ENCODE data around the gene NUDT1. TPM values are rescaled to one million over a fixed set of nuclear protein-coding genes. Genes with fewer than 3 reads are reported as not detected.

The NUDT1 gene
- total RNA-seq, 1 experiment from 2014 or later: 100 TPM

- ATAC-seq (peak; percentile 19), DNase-seq (ENCODE audit: low spot score) (no peak)
- Mint-ChIP-seq H3K27ac (no peak overlapping the region; the same call in 1 of the 2 replicates), H3K9me3 (no peaks in the 10 kb centered on the region), H3K27me3 (ENCODE audit: low read depth) (no peaks in the 10 kb centered on the region), H3K36me3 (peaks cover 24% of the 10 kb centered on the region), H3K4me3 (no peak overlapping the region), H3K4me1 (peaks cover 21% of the 10 kb centered on the region)
- ChIA-PET CTCF (interaction anchor here (0.6 to 0.9 kb wide), 3 partner anchors 28 to 221 kb away, joined by 3 to 5 read pairs (median 4); partner anchors contain the start of genes MRM2 and NUDT1), POLR2A (interaction anchor here (0.8 kb wide), 1 partner anchor 38 kb away, joined by 6 read pairs; no protein-coding TSS in a partner anchor)
- no peak for TF ChIP-seq PRDM15 (CRISPR knock-in tag; IDR thresholded peaks at IDR 0.05)
- no peak for TF ChIP-seq FOXJ3 (CRISPR knock-in tag; IDR thresholded peaks at IDR 0.05; ENCODE audit: borderline replicate concordance)
- no peak for TF ChIP-seq ZNF671 (CRISPR knock-in tag; IDR thresholded peaks at IDR 0.05)
- TF ChIP-seq FOXK1 (CRISPR knock-in tag; IDR thresholded peaks at IDR 0.05): no peak
These were observed 28.5 kb downstream of the NUDT1 start for GRCh38 chr7:2270495-2270894.

DNA sequence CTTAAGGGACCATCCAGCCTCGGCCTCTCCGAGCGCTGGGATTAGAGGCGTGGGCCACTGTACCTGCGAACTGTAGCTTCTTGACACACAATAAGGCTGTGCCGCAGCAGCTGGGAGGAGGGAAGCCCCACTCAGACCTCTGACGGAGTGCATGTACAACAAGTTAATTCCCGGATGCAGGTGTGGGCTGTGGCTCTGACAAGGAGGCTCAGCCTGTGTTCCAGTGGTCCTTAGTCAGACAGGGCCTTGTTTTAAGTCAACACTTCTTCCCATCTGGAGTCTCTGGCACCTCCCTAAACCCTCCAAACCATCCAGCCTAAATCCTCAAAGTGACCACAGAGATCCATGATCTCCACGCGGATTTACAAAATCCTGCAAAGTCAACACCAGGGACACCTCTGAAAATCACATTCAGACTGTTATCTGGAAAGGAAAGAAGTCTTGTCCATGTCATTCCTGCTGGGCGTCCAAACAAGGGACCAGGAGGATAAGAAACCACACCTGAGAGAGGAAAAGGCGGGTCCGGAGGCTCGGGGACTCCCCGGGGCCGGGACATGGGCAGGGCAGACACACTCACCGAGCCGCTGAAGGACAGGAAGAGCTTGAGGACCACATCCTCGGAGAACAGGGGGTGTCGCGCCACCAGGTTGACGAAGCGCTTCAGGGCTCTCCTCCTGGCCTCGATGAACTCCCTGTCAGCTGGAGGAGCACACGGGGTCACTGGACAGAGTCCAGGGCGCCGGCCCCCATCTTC is 29.4 kb downstream of the NUDT1 start:
- ChIA-PET POLR2A (no interaction called here), CTCF (interaction anchor here (0.6 kb wide), 1 partner anchor 49 kb away, joined by 4 read pairs; no protein-coding TSS in a partner anchor)
- Mint-ChIP-seq H3K4me1 (peaks cover 21% of the 10 kb centered on the region), H3K4me3 (no peak overlapping the region), H3K27me3 (ENCODE audit: low read depth) (no peaks in the 10 kb centered on the region), H3K9me3 (no peaks in the 10 kb centered on the region), H3K36me3 (peaks cover 21% of the 10 kb centered on the region), H3K27ac (peak overlapping the region; percentile 76)
- no peak for ATAC-seq
- no peak for DNase-seq (ENCODE audit: low spot score)
- TF ChIP-seq JUN (CRISPR knock-in tag; IDR thresholded peaks at IDR 0.05): no peak
- no peak for TF ChIP-seq FOXP1 (CRISPR knock-in tag; IDR thresholded peaks at IDR 0.05; ENCODE audit: borderline replicate concordance)
- TF ChIP-seq ESRRA (CRISPR knock-in tag; IDR thresholded peaks at IDR 0.05; ENCODE audit: borderline replicate concordance): no peak
- no peak for TF ChIP-seq CREB1 (CRISPR knock-in tag; IDR thresholded peaks at IDR 0.05)
- no peak for TF ChIP-seq ZNF232 (CRISPR knock-in tag; IDR thresholded peaks at IDR 0.05)
- TF ChIP-seq, protein P1, sequence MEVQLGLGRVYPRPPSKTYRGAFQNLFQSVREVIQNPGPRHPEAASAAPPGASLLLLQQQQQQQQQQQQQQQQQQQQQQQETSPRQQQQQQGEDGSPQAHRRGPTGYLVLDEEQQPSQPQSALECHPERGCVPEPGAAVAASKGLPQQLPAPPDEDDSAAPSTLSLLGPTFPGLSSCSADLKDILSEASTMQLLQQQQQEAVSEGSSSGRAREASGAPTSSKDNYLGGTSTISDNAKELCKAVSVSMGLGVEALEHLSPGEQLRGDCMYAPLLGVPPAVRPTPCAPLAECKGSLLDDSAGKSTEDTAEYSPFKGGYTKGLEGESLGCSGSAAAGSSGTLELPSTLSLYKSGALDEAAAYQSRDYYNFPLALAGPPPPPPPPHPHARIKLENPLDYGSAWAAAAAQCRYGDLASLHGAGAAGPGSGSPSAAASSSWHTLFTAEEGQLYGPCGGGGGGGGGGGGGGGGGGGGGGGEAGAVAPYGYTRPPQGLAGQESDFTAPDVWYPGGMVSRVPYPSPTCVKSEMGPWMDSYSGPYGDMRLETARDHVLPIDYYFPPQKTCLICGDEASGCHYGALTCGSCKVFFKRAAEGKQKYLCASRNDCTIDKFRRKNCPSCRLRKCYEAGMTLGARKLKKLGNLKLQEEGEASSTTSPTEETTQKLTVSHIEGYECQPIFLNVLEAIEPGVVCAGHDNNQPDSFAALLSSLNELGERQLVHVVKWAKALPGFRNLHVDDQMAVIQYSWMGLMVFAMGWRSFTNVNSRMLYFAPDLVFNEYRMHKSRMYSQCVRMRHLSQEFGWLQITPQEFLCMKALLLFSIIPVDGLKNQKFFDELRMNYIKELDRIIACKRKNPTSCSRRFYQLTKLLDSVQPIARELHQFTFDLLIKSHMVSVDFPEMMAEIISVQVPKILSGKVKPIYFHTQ (CRISPR knock-in tag; IDR thresholded peaks at IDR 0.05): no peak
- no peak for TF ChIP-seq NFE2L1 (CRISPR knock-in tag; IDR thresholded peaks at IDR 0.05)
- no peak for TF ChIP-seq ZNF425 (CRISPR knock-in tag; conservative IDR thresholded peaks at IDR 0.05)
- no peak for TF ChIP-seq TP53 (CRISPR knock-in tag; IDR thresholded peaks at IDR 0.05)
- TF ChIP-seq TEAD1 (CRISPR knock-in tag; IDR thresholded peaks at IDR 0.05): no peak
- no peak for TF ChIP-seq PREB (CRISPR knock-in tag; IDR thresholded peaks at IDR 0.05; ENCODE audit: borderline replicate concordance)
- TF ChIP-seq, protein P2, sequence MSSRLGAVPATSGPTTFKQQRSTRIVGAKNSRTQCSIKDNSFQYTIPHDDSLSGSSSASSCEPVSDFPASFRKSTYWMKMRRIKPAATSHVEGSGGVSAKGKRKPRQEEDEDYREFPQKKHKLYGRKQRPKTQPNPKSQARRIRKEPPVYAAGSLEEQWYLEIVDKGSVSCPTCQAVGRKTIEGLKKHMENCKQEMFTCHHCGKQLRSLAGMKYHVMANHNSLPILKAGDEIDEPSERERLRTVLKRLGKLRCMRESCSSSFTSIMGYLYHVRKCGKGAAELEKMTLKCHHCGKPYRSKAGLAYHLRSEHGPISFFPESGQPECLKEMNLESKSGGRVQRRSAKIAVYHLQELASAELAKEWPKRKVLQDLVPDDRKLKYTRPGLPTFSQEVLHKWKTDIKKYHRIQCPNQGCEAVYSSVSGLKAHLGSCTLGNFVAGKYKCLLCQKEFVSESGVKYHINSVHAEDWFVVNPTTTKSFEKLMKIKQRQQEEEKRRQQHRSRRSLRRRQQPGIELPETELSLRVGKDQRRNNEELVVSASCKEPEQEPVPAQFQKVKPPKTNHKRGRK (CRISPR knock-in tag; IDR thresholded peaks at IDR 0.05; ENCODE audit: borderline replicate concordance): no peak
- TF ChIP-seq SMAD3 (CRISPR knock-in tag; IDR thresholded peaks at IDR 0.05; ENCODE audit: borderline replicate concordance): no peak
- TF ChIP-seq AFF4 (CRISPR knock-in tag; IDR thresholded peaks at IDR 0.05; ENCODE audit: borderline replicate concordance): no peak
- no peak for TF ChIP-seq NFATC4 (CRISPR knock-in tag; IDR thresholded peaks at IDR 0.05)
